Epithelial cell of proximal tubule (primary cell): ENCODE measurements around the gene RCOR2. TPM values are rescaled to one million over a fixed set of nuclear protein-coding genes. Genes with fewer than 3 reads are reported as not detected.

Experiments used
- DNase-seq: peaks from one replicate; pipeline ENCODE4 v3.0.0-alpha.2; 2011; ENCODE audit warnings: low read depth
- H3K4me3 ChIP-seq: 2 replicates; pipeline ENCODE4 v1.5.1; 2011; ENCODE audit warnings: low read depth, mild to moderate bottlenecking, low read length
- total RNA-seq: library from RNA; depleted of rRNA; stranded (reverse); fragments of >200 nt; gene quantifications from 2 replicates; pipeline ENCODE4 v1.2.3, GENCODE V29; 2015
- TF ChIP-seq, protein P1 (sequence below): conservative IDR thresholded peaks from 2 replicates; pipeline ENCODE4 v1.5.1; 2012; ENCODE audit warnings: low read depth, mild to moderate bottlenecking, low read length

The RCOR2 gene
- total RNA-seq, 1 donor from 2014 or later = 3.1 TPM

DNA sequence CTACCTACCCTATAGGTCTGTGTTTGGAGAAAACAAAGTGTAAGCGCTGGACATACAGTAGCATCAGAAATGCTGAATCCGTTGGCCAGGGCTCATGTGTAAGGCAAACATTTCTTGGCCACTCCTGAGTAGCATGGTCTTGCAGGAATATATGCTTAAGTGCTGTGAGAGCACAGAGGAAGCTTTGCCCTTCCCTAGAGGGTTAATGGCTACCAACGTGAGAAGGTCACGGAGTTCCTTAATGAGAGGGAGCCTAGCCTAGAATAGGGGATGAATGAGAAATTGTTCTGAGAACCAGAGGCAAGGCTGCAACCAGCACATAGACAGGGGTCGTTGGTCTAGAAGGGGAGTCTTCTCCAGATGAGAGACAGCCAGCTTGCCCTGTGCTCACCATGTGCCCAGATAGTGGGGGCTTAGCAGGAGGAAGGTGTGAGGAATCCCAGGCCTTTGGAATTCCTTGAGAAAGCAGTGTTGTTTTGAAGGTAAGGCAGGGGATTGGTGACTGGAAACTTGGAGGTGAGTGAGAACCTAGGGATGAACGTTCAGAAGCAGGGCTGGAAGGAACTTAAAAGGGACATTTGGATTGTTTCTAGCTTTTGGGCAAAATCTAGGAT lies 29.5 kb downstream of the RCOR2 start:
- DNase-seq = no peak
- TF ChIP-seq, protein P1, sequence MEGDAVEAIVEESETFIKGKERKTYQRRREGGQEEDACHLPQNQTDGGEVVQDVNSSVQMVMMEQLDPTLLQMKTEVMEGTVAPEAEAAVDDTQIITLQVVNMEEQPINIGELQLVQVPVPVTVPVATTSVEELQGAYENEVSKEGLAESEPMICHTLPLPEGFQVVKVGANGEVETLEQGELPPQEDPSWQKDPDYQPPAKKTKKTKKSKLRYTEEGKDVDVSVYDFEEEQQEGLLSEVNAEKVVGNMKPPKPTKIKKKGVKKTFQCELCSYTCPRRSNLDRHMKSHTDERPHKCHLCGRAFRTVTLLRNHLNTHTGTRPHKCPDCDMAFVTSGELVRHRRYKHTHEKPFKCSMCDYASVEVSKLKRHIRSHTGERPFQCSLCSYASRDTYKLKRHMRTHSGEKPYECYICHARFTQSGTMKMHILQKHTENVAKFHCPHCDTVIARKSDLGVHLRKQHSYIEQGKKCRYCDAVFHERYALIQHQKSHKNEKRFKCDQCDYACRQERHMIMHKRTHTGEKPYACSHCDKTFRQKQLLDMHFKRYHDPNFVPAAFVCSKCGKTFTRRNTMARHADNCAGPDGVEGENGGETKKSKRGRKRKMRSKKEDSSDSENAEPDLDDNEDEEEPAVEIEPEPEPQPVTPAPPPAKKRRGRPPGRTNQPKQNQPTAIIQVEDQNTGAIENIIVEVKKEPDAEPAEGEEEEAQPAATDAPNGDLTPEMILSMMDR = no peak
- no peak overlapping the region for H3K4me3 ChIP-seq

DNA sequence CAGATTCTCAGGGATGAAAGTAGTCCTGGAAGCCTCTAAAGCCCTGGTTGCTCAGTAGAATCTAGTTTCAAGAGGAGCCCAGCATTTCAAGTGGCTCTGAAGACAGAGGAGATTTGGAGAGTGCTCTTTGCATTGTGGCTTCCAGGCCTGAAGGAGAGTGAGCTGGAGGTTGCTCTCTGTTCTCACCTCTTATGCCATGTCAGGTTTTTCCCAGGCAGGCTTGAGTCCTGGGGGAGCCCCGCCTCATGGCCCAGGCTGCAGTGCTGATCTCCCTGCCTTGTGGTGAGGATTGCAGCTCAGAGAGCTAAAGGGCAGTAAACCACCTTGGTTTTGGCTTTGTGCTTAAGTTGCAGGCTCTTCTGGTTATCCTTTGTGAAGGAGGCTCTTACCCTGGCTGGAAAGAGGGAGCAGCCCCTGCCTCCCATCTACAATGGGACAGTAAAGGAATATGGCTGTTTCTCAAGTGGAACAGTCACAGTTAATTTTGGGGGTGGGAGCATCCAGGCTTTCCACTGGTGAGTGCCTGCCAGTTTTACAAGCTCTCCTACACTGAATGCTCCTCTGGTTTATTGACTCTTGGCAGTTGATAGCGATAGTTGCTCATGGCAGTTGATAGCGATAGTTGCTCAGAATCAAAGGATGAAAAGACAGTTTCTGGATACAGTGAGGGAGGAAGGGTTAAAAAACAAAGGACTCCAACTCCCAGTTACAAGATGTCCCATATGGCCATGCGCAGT lies 32.6 kb downstream of the RCOR2 start:
- TF ChIP-seq, protein P1 = no peak
- no peak overlapping the region for H3K4me3 ChIP-seq
- DNase-seq = no peak

DNA sequence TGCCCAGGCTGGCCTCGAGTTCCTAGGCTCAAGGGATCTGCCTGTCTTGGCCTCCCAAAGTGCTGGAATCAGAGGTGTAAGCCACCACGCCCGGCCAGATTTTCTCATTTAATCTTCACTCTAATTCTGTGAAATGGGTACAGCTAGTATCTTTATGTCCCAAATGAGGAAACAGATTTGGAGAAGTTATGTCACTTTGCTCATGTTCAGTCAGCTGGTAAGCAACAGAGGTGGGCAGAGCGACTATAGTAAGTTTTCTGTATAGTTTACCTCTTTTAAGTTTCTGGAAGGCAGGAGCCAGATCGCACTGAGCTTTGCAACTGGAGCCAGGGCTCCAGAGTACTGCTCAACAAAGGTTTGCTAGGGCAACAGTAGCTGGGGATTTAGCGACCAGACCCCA lies 33.2 kb downstream of the RCOR2 start:
- TF ChIP-seq, protein P1 = no peak
- H3K4me3 ChIP-seq = no peak overlapping the region
- no peak for DNase-seq

DNA sequence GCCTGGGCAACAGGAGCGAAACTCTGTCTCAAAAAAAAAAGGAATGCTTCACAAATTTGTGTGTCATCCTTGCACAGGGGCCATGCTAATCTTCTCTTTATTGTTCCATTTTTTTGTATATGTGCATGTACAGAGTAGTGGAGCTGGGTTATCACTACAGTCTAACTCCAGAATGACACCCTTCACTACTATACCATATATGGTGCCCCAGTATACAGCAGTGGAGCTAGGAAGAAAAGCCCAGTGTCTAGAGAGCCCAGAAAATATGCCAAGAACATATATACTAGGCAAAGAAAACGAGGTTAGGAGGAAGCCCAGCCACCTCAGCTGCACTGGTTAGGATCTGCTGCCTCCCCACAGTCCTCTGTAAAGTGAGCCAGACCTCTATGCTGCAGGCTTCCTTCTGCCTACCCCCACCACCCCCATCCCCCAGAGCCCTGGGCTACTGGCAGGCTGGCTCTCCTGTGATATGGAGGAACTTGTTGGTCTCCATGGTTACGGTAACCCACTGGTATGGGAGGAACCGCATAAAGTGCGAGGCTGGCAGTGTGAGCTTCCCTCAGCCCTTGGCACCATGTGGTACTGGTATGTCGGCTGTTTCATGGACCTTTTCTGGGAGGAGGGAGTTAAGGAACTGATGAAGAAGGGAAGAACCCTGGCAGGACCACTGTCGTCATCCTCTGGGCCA lies 34.3 kb downstream of the RCOR2 start:
- no peak for DNase-seq
- TF ChIP-seq, protein P1 = no peak

DNA sequence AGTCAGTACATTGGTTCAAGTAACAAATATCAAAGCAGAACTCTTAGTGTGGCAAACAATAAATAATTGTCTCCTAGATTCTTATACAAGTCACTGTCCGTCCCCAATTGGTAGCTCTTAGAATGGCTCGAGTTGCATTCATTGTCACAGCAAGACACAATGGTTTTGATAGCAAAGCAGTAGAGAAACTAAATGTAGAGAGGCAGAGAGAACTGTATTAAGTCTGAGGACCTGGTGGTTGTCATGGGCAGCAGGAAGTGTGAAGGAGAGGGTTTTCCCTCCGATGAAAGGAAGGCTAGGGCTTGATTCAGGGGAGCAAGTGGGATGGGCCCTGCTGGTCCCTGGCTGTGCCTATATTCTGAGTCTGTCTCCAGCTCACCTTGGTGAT lies 36.6 kb downstream of the RCOR2 start:
- H3K4me3 ChIP-seq = no peak overlapping the region
- no peak for DNase-seq
- TF ChIP-seq, protein P1 = no peak

More for the DNA sequence above, 34.3 kb downstream of the RCOR2 start:
- H3K4me3 ChIP-seq = no peak overlapping the region

DNA sequence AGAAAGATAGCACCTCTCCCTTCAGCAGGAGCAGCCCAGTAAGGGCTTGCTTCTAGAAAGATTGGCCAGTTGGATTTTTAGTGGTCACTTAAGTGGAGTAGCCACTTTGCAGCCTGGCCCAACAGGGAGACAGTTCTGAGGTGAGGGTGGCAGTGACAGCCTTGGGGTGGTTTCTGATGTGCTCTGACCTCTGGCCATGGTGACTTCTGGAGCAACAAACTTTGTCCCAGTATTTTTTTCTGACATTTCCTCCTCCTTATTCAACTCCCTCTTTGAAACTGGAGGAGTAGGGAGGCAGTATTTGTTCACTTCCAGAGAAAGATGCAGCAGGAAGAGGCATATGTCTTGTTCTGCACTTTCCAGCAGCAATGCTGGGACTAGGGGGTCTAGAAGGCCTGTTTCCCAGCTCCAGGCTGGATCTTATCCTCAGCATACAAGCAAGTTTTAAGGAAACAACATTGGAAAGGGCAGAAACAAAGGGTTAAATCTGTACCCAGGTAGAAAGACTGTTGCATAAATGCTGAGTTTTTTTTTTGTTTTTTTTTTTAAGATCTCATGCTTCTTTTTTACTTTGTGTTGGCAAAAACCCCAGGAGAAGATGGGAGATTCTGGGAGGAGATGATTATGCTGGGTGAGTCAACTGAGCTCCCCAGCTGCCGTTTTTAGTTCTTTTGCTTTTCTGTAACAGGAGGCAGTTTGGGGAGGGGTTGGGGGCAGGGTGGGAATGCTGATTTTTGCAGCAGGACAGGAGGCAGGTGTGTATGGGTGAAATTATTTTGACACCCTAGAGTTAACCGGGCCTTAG lies 37.2 kb downstream of the RCOR2 start:
- H3K4me3 ChIP-seq = no peak overlapping the region
- DNase-seq = no peak
- TF ChIP-seq, protein P1 = no peak
